A549 treated with dexamethasone at 1 μM for 4 hours (cell line): ENCODE data around the gene CDC34. TPM values are rescaled to one million over a fixed set of nuclear protein-coding genes. Genes with fewer than 3 reads are reported as not detected.

ENCODE experiments used
- total RNA-seq: library from RNA; stranded (reverse); fragments of 200-300 nt; extraction: Qiagen RNA extraction; gene quantifications from 5 replicates; pipeline ENCODE4 v1.2.3, GENCODE V29; 2022

CDC34 gene
- 58.4 to 88.6 TPM (median 84.7 TPM) in 5 replicates for total RNA-seq

DNA sequence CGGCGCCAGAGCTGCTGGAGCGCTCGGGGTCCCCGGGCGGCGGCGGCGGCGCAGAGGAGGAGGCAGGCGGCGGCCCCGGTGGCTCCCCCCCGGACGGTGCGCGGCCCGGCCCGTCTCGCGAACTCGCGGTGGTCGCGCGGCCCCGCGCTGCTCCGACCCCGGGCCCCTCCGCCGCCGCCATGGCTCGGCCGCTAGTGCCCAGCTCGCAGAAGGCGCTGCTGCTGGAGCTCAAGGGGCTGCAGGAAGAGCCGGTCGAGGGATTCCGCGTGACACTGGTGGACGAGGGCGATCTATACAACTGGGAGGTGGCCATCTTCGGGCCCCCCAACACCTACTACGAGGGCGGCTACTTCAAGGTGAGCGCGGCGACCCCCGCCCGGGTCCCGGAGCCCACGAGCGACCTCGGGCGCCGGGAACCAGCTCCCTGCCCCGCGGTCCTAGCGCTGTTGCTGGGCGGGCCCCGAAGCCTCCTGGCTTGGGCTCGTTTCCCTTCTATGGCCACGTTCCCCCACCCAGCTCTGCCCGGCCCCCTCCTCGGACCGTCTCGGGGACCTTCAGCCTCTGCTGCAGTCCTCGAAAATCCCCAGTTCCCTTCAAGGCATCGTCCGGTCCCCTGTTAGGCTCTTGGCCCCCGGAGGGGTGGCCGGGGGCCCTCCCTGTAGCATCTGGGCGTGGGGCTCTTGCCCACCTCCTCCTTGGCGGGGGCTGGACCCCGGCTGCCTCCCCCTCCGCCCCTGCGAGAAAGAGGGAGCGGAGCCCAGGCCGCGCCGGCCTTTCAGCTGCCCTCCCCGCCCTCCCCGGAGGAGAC is at the start of gene CDC34:
Gene CDC34 (plus strand): TSS at position 8 of the 808 bp plus-strand sequence. CDS start 172 bp downstream, at position 180.

GRCh38 chr19:496112-496665 is 35.4 kb upstream of the CDC34 start, which contains the start of gene MADCAM1:
MADCAM1 (plus strand) TSS chr19:496486; CDS start chr19:496500, 14 bp downstream.

DNA sequence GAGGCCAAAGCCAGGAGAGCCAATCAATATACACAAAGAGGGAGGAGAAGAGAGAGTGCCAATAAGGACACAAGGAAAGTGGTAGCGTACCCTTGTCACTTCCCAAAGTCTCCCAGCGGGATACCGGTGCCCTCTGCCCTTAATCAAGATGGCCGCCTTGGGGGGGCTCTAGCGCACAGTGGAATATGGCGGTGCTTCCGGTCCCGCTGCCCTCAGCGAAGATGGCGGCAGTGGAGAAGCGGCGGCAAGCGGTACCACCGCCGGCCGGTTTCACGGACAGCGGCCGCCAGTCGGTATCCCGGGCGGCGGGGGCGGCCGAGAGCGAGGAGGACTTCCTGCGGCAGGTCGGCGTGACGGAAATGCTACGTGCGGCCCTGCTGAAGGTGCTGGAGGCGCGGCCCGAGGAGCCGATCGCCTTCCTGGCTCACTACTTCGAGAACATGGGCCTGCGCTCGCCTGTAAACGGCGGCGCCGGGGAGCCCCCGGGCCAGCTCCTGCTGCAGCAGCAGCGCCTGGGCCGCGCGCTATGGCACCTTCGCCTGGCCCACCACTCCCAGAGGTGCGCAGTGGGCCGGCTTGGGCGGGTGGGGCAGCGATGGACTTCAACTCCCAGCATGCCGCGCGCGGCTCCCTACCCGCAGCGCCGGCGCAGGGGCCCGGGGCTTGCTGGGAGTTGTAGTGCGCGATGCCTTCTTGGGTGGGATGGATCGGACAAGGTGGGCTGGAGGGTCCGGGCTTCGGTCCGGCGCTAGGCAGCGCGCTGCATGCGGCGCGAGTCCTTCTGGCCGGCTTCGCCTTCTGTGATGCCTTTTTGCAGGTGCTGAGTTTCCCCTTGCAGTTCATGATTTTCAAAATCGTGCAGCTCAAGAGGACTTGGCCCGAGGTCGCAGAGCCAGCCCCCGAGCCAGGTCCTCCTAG is 24.0 kb upstream of the CDC34 start, which contains the start of gene TPGS1:
Gene TPGS1 (plus strand): TSS at position 212 of the 918 bp plus-strand sequence. CDS start 10 bp downstream, at position 222.

GRCh38 chr19:543910-544608 is 12.5 kb downstream of the CDC34 start, which contains the start of gene GZMM:
GZMM (plus strand) TSS chr19:544053; CDS start chr19:544072, 19 bp downstream.

GRCh38 chr19:572140-572742 is 40.7 kb downstream of the CDC34 start, which contains the start of gene BSG:
BSG (plus strand) TSS chr19:572596; CDS start chr19:572635, 39 bp downstream.

GRCh38 chr19:589693-590395 is 58.3 kb downstream of the CDC34 start, which contains the start of gene HCN2:
HCN2 (plus strand) TSS chr19:589881; CDS start chr19:589946, 65 bp downstream.

Other genes starting within 250 kb of the CDC34 start
- 72.3 to 101 TPM (median 93.8 TPM) in 5 replicates for gene PLPP2, start 240.4 kb upstream of the CDC34 start, total RNA-seq
- 12.8 to 21.3 TPM (median 20.3 TPM) in 5 replicates for gene MIER2, start 187.0 kb upstream of the CDC34 start, total RNA-seq
- 0.39 to 0.53 TPM (median 0.45 TPM) in 5 replicates for gene C2CD4C, start 122.6 kb upstream of the CDC34 start, total RNA-seq
- gene SHC2, start 70.7 kb upstream of the CDC34 start, total RNA-seq: 0.62 to 1.6 TPM (median 1.1 TPM) in 5 replicates
- gene MADCAM1, start 35.3 kb upstream of the CDC34 start, total RNA-seq: 0.19 to 0.41 TPM (median 0.29 TPM) in 4 of 5 replicates, not detected in the other
- 9.8 to 14.9 TPM (median 12.2 TPM) in 5 replicates for gene TPGS1, start 24.3 kb upstream of the CDC34 start, total RNA-seq
- gene GZMM, start 12.3 kb downstream of the CDC34 start, total RNA-seq: 0.19 to 0.32 TPM (median 0.23 TPM) in 4 of 5 replicates, not detected in the other
- gene BSG, start 40.8 kb downstream of the CDC34 start, total RNA-seq: 604 to 721 TPM (median 693 TPM) in 5 replicates
- 22.0 to 39.5 TPM (median 33.9 TPM) in 5 replicates for gene HCN2, start 58.1 kb downstream of the CDC34 start, total RNA-seq
- 68.6 to 97.5 TPM (median 89.4 TPM) in 5 replicates for gene POLRMT, start 101.8 kb downstream of the CDC34 start, total RNA-seq
- gene FGF22, start 108.1 kb downstream of the CDC34 start, total RNA-seq: 0.26 to 0.68 TPM (median 0.39 TPM) in 5 replicates
- gene RNF126, start 131.5 kb downstream of the CDC34 start, total RNA-seq: 48.1 to 71.4 TPM (median 68.3 TPM) in 5 replicates
- gene FSTL3, start 144.6 kb downstream of the CDC34 start, total RNA-seq: 215 to 309 TPM (median 261 TPM) in 5 replicates
- gene PRSS57, start 163.7 kb downstream of the CDC34 start, total RNA-seq: 0.14 TPM in 1 of 5 replicates, not detected in the others
- 11.0 to 17.2 TPM (median 15.6 TPM) in 5 replicates for gene PALM, start 177.2 kb downstream of the CDC34 start, total RNA-seq
- gene MISP, start 219.4 kb downstream of the CDC34 start, total RNA-seq: 60.7 to 84.1 TPM (median 81.1 TPM) in 5 replicates